GM23338 (cell line): ENCODE measurements around the gene CMIP. TPM values are rescaled to one million over a fixed set of nuclear protein-coding genes. Genes with fewer than 3 reads are reported as not detected.
A peak's percentile ranks its signal among the peaks of the same experiment; 100 is the strongest.

Experiments
- ATAC-seq: fragments of 200-7000 bp; cut with Tn5 transposase; 3 replicates; pipeline ENCODE4 v1.9.1; 2020
- DNase-seq: peaks from one replicate; pipeline ENCODE4 v3.0.0-alpha.2; 2015; ENCODE audit warnings: low spot score
- H2AFZ ChIP-seq: fragments of 200-600 bp; sonication (generic); 2 replicates; pipeline ENCODE4 v1.8.0; 2016; ENCODE audit warnings: antibody characterized with exemption, mild to moderate bottlenecking, moderate library complexity
- H3F3A ChIP-seq: fragments of 200-600 bp; sonication (generic); replicated peaks from 2 replicates; pipeline ENCODE4 v1.8.0; 2017; ENCODE audit warnings: antibody characterized with exemption, mixed run types, low read depth
- H3K27ac ChIP-seq: fragments of 200-600 bp; sonication (generic); 2 replicates; pipeline ENCODE4 v1.6.1; 2016; ENCODE audit warnings: low read depth
- H3K27me3 ChIP-seq: fragments of 200-600 bp; sonication (generic); 2 replicates; pipeline ENCODE4 v1.8.0; 2016; ENCODE audit warnings: mild to moderate bottlenecking, mixed run types, moderate library complexity; ENCODE audit not compliant: insufficient read depth
- H3K36me3 ChIP-seq: fragments of 200-600 bp; sonication (generic); 2 replicates; pipeline ENCODE4 v1.8.0; 2016; ENCODE audit warnings: mild to moderate bottlenecking; ENCODE audit not compliant: insufficient read depth
- H3K4me1 ChIP-seq: fragments of 200-600 bp; sonication (generic); 2 replicates; pipeline ENCODE4 v1.8.0; 2016; ENCODE audit warnings: mild to moderate bottlenecking, moderate library complexity; ENCODE audit not compliant: insufficient read depth
- H3K4me2 ChIP-seq: fragments of 200-600 bp; sonication (generic); 2 replicates; pipeline ENCODE4 v1.7.1; 2017; ENCODE audit warnings: mixed run types
- H3K4me3 ChIP-seq: fragments of 200-600 bp; sonication (generic); 2 replicates; pipeline ENCODE4 v1.6.1; 2016; ENCODE audit warnings: mixed run types
- H3K79me2 ChIP-seq: fragments of 200-600 bp; sonication (generic); replicated peaks from 2 replicates; pipeline ENCODE4 v1.8.0; 2017; ENCODE audit warnings: mild to moderate bottlenecking; ENCODE audit not compliant: insufficient read depth
- H3K9me2 ChIP-seq: fragments of 200-600 bp; sonication (generic); 2 replicates; pipeline ENCODE4 v1.8.0; 2017; ENCODE audit not compliant: insufficient read depth
- H4K20me1 ChIP-seq: fragments of 200-600 bp; sonication (generic); replicated peaks from 2 replicates; pipeline ENCODE4 v1.8.0; 2017; ENCODE audit warnings: mild to moderate bottlenecking; ENCODE audit not compliant: insufficient read depth
- H3K27ac Mint-ChIP-seq: 2 replicates; pipeline ENCODE4 v1.8.0; 2020; ENCODE audit warnings: inconsistent platforms, mild to moderate bottlenecking, moderate library complexity, mixed read lengths
- H3K27me3 Mint-ChIP-seq: 3 replicates; pipeline ENCODE4 v1.8.0; 2022; ENCODE audit warnings: low read depth, mild to moderate bottlenecking, moderate library complexity, mixed read lengths, inconsistent platforms; ENCODE audit not compliant: insufficient read depth, poor library complexity
- H3K36me3 Mint-ChIP-seq: 3 replicates; pipeline ENCODE4 v1.8.0; 2021; ENCODE audit warnings: low read depth, mild to moderate bottlenecking, inconsistent platforms, moderate library complexity, mixed read lengths
- H3K4me1 Mint-ChIP-seq: 3 replicates; pipeline ENCODE4 v1.8.0; 2020; ENCODE audit warnings: mild to moderate bottlenecking, inconsistent platforms, mixed read lengths
- H3K4me3 Mint-ChIP-seq: 3 replicates; pipeline ENCODE4 v1.8.0; 2021; ENCODE audit warnings: moderate library complexity, mild to moderate bottlenecking, inconsistent platforms, mixed read lengths
- H3K9me3 Mint-ChIP-seq: 3 replicates; pipeline ENCODE4 v1.8.0; 2020; ENCODE audit warnings: moderate library complexity, mild to moderate bottlenecking, inconsistent platforms, mixed read lengths
- CREB1 ChIP-seq: fragments of 250-450 bp; sonication (Bioruptor Pico); IDR thresholded peaks from 2 replicates; pipeline ENCODE4 v1.5.0; 2020; ENCODE audit warnings: low read depth, mild to moderate bottlenecking, moderate library complexity
- EZH2 ChIP-seq: fragments of 200-600 bp; sonication (generic); IDR thresholded peaks from one replicate; pipeline ENCODE4 v1.8.0; 2017; ENCODE audit warnings: antibody characterized with exemption, mild to moderate bottlenecking, low read depth; ENCODE audit not compliant: unreplicated experiment
- EZH2phosphoT487 ChIP-seq: fragments of 200-600 bp; sonication (generic); IDR thresholded peaks from one replicate; pipeline ENCODE4 v1.8.1; 2018; ENCODE audit warnings: antibody characterized with exemption; ENCODE audit not compliant: unreplicated experiment
- NANOG ChIP-seq: IDR thresholded peaks from 2 replicates; pipeline ENCODE4 v1.6.1; 2016; ENCODE audit warnings: antibody characterized with exemption, borderline replicate concordance
- polyA plus RNA-seq: library from polyadenylated mRNA; unstranded; fragments of >200 nt; fragmentation: Nextera tagmentation; extraction: Ambion mirVana; gene quantifications from 2 replicates; pipeline ENCODE4 v1.2.1, GENCODE V29; 2016
- total RNA-seq: library from RNA; depleted of rRNA; stranded (reverse); fragments of >200 nt; shearing (Covaris generic); gene quantifications from 2 replicates; pipeline ENCODE4 v1.2.3, GENCODE V29; 2014
- TF ChIP-seq, protein P1 (sequence below): IDR thresholded peaks from one replicate; pipeline ENCODE4 v1.6.1; 2018; ENCODE audit warnings: antibody characterized with exemption; ENCODE audit not compliant: unreplicated experiment
- TF ChIP-seq, protein P2 (sequence below): IDR thresholded peaks from 2 replicates; pipeline ENCODE4 v1.6.1; 2016; ENCODE audit warnings: antibody characterized with exemption
- TF ChIP-seq, protein P3 (sequence below): fragments of 250-450 bp; sonication (Bioruptor Pico); IDR thresholded peaks from 2 replicates; pipeline ENCODE4 v1.5.0; 2020; ENCODE audit warnings: mild to moderate bottlenecking, moderate library complexity

The CMIP gene
- total and polyA plus RNA-seq, 2 experiments from 2014 or later, result 9.5 to 62.3 TPM

DNA sequence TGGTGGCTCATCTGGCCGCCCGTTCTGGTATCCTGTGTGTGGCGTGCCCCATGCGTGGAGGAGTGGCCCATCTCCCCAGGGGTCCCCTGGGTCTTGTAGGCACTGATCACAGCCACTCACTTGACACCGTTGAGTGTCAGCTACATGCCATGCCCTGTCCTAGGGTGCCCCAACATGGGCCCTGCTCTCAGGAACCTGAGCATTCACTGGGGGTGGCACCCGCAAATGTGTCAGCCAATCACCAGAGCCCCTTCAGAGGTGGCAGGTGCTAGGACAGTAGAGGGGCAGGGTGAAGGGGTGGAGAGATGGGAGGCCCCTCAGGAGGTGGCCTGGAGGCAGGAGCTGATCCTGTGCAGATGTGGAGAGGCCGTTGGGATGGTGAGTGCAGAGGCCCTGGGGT lies 27.8 kb downstream of the CMIP start:
- no peak for DNase-seq
- peaks cover 30% of the 10 kb centered on the region for H3K36me3 Mint-ChIP-seq
- H3K4me3 Mint-ChIP-seq, result no peak overlapping the region
- no peak for TF ChIP-seq EZH2
- TF ChIP-seq NANOG, result no peak
- TF ChIP-seq, protein P1, sequence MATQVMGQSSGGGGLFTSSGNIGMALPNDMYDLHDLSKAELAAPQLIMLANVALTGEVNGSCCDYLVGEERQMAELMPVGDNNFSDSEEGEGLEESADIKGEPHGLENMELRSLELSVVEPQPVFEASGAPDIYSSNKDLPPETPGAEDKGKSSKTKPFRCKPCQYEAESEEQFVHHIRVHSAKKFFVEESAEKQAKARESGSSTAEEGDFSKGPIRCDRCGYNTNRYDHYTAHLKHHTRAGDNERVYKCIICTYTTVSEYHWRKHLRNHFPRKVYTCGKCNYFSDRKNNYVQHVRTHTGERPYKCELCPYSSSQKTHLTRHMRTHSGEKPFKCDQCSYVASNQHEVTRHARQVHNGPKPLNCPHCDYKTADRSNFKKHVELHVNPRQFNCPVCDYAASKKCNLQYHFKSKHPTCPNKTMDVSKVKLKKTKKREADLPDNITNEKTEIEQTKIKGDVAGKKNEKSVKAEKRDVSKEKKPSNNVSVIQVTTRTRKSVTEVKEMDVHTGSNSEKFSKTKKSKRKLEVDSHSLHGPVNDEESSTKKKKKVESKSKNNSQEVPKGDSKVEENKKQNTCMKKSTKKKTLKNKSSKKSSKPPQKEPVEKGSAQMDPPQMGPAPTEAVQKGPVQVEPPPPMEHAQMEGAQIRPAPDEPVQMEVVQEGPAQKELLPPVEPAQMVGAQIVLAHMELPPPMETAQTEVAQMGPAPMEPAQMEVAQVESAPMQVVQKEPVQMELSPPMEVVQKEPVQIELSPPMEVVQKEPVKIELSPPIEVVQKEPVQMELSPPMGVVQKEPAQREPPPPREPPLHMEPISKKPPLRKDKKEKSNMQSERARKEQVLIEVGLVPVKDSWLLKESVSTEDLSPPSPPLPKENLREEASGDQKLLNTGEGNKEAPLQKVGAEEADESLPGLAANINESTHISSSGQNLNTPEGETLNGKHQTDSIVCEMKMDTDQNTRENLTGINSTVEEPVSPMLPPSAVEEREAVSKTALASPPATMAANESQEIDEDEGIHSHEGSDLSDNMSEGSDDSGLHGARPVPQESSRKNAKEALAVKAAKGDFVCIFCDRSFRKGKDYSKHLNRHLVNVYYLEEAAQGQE, result no peak
- TF ChIP-seq, protein P2, sequence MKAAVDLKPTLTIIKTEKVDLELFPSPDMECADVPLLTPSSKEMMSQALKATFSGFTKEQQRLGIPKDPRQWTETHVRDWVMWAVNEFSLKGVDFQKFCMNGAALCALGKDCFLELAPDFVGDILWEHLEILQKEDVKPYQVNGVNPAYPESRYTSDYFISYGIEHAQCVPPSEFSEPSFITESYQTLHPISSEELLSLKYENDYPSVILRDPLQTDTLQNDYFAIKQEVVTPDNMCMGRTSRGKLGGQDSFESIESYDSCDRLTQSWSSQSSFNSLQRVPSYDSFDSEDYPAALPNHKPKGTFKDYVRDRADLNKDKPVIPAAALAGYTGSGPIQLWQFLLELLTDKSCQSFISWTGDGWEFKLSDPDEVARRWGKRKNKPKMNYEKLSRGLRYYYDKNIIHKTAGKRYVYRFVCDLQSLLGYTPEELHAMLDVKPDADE, result no peak
- no peak for TF ChIP-seq CREB1 (CRISPR knock-in tag)
- no peak for TF ChIP-seq EZH2phosphoT487
- Histone ChIP-seq H3K4me1 (no peaks in the 10 kb centered on the region; the same call in 1 of the 2 replicates), H4K20me1 (peaks cover 58% of the 10 kb centered on the region), H3K4me2 (no peak overlapping the region), H3K27me3 (no peaks in the 10 kb centered on the region), H2AFZ (no peak overlapping the region), H3K9me2 (no peaks in the 10 kb centered on the region), H3K79me2 (peaks cover 95% of the 10 kb centered on the region), H3K27ac (no peak overlapping the region), H3K4me3 (no peak overlapping the region), H3K36me3 (no peaks in the 10 kb centered on the region), H3F3A (peaks cover 18% of the 10 kb centered on the region; the same call in 1 of the 2 replicates)
- H3K9me3 Mint-ChIP-seq, result no peaks in the 10 kb centered on the region
- peaks cover 16% of the 10 kb centered on the region for H3K4me1 Mint-ChIP-seq
- ATAC-seq, result peak; percentile 22; the same call in 2 of the 3 replicates
- H3K27me3 Mint-ChIP-seq, result peaks cover under 1% of the 10 kb centered on the region
- no peak overlapping the region for H3K27ac Mint-ChIP-seq

DNA sequence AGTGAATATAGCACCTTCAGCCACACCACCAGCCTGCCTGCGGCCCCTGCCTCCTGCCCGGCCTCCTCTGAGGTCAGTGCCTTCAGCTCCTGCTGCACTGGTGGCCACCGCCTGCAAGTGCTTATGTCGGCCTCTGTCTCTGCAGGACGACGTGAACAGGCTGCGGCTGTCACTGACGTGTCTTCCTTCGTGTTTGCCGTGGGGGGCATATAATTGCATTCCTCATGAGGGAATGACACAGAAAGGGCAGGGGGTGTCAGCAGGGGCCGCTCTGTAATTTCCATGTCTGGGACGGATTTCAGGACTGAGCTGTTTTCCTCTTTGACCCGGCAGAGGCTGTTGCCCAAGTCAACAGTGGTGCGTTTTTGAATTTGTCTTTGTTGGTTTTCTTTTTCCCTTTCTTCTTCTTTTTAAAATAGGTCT lies 28.5 kb downstream of the CMIP start:
- Histone ChIP-seq H3K36me3 (no peaks in the 10 kb centered on the region), H3K27ac (no peak overlapping the region), H3K4me2 (no peak overlapping the region), H2AFZ (no peak overlapping the region), H3F3A (peaks cover 18% of the 10 kb centered on the region; the same call in 1 of the 2 replicates), H3K4me1 (no peaks in the 10 kb centered on the region; the same call in 1 of the 2 replicates), H4K20me1 (peaks cover 61% of the 10 kb centered on the region), H3K4me3 (no peak overlapping the region), H3K9me2 (no peaks in the 10 kb centered on the region), H3K79me2 (peaks cover 95% of the 10 kb centered on the region), H3K27me3 (no peaks in the 10 kb centered on the region)
- no peaks in the 10 kb centered on the region for H3K9me3 Mint-ChIP-seq
- DNase-seq, result peak; percentile 22
- H3K4me3 Mint-ChIP-seq, result no peak overlapping the region
- peaks cover 30% of the 10 kb centered on the region for H3K36me3 Mint-ChIP-seq
- no peak for TF ChIP-seq EZH2
- TF ChIP-seq, protein P3, sequence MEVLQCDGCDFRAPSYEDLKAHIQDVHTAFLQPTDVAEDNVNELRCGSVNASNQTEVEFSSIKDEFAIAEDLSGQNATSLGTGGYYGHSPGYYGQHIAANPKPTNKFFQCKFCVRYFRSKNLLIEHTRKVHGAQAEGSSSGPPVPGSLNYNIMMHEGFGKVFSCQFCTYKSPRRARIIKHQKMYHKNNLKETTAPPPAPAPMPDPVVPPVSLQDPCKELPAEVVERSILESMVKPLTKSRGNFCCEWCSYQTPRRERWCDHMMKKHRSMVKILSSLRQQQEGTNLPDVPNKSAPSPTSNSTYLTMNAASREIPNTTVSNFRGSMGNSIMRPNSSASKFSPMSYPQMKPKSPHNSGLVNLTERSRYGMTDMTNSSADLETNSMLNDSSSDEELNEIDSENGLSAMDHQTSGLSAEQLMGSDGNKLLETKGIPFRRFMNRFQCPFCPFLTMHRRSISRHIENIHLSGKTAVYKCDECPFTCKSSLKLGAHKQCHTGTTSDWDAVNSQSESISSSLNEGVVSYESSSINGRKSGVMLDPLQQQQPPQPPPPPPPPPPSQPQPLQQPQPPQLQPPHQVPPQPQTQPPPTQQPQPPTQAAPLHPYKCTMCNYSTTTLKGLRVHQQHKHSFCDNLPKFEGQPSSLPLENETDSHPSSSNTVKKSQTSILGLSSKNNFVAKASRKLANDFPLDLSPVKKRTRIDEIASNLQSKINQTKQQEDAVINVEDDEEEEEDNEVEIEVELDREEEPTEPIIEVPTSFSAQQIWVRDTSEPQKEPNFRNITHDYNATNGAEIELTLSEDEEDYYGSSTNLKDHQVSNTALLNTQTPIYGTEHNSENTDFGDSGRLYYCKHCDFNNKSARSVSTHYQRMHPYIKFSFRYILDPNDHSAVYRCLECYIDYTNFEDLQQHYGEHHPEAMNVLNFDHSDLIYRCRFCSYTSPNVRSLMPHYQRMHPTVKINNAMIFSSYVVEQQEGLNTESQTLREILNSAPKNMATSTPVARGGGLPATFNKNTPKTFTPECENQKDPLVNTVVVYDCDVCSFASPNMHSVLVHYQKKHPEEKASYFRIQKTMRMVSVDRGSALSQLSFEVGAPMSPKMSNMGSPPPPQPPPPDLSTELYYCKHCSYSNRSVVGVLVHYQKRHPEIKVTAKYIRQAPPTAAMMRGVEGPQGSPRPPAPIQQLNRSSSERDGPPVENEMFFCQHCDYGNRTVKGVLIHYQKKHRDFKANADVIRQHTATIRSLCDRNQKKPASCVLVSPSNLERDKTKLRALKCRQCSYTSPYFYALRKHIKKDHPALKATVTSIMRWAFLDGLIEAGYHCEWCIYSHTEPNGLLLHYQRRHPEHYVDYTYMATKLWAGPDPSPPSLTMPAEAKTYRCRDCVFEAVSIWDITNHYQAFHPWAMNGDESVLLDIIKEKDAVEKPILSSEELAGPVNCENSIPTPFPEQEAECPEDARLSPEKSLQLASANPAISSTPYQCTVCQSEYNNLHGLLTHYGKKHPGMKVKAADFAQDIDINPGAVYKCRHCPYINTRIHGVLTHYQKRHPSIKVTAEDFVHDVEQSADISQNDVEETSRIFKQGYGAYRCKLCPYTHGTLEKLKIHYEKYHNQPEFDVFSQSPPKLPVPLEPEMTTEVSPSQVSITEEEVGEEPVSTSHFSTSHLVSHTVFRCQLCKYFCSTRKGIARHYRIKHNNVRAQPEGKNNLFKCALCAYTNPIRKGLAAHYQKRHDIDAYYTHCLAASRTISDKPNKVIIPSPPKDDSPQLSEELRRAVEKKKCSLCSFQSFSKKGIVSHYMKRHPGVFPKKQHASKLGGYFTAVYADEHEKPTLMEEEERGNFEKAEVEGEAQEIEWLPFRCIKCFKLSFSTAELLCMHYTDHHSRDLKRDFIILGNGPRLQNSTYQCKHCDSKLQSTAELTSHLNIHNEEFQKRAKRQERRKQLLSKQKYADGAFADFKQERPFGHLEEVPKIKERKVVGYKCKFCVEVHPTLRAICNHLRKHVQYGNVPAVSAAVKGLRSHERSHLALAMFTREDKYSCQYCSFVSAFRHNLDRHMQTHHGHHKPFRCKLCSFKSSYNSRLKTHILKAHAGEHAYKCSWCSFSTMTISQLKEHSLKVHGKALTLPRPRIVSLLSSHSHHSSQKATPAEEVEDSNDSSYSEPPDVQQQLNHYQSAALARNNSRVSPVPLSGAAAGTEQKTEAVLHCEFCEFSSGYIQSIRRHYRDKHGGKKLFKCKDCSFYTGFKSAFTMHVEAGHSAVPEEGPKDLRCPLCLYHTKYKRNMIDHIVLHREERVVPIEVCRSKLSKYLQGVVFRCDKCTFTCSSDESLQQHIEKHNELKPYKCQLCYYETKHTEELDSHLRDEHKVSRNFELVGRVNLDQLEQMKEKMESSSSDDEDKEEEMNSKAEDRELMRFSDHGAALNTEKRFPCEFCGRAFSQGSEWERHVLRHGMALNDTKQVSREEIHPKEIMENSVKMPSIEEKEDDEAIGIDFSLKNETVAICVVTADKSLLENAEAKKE, result no peak
- ATAC-seq, result peak; percentile 57
- peaks cover 23% of the 10 kb centered on the region for H3K4me1 Mint-ChIP-seq
- peaks cover 3% of the 10 kb centered on the region for H3K27me3 Mint-ChIP-seq
- peak overlapping the region; percentile 54 for H3K27ac Mint-ChIP-seq
